NCI-H2171 treated with DMSO at 0.1 percent for 48 hours (cell line): ENCODE data around the gene TPD52L2.
"Not testable (repeated sequence)": the region's sequence is repeated elsewhere in the genome, so short reads cannot be mapped to it uniquely, and the experiment has no call there.

ENCODE experiments used
- DNase-seq: peaks from one replicate; lab custom pipeline; 2025; lab: John Stamatoyannopoulos, UW

The TPD52L2 gene

GRCh38 chr20:63835021-63835858 lies 29.8 kb upstream of the TPD52L2 start:
- peak; percentile 89 for DNase-seq

- DNase-seq = peak; percentile 25
Measured at GRCh38 chr20:63836458-63837344, 28.4 kb upstream of the TPD52L2 start.

DNA sequence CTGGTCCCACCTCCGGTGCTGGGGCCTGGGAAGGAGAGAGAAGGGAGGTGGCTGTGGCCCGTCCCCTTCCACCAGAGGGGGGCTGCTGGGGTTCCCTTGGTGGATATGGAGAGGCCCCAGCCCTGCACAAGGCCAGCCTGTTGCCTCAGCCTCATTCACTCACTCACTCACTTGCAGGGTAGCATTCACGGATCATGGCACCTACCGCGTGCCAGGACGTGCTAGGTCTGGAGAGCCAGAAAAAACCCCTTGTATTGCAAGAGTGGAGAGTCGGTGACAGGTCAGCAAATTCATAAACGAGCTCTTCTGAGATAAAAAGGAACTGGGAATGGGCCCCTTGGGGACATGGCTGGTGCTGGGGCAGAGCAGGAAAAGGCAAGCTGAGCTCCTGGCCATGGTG lies 27.6 kb upstream of the TPD52L2 start:
- peak; percentile 18 for DNase-seq

GRCh38 chr20:63839620-63840019 lies 25.4 kb upstream of the TPD52L2 start:
- no peak for DNase-seq

DNA sequence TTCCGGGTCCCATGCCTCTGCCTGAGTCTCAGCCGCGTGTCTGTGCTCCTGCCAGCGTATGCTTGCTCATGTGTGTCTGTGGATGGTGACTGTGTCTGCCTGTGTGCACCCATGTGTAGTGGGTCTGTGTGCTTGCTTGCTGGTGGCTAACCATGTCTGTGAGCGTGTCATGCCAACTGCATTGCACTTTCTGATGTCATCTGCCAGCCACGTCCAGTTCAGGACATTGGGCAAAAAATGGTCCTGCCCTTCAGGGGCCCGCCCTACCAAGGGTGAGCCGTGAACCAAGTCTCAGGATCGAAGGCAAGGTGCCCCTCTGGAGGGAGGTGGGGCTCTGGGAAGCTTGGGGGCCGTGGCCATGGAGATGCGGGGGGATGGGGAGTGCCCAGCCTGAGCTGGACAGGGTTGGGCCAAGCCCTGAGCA lies 24.7 kb upstream of the TPD52L2 start:
- no peak for DNase-seq

DNA sequence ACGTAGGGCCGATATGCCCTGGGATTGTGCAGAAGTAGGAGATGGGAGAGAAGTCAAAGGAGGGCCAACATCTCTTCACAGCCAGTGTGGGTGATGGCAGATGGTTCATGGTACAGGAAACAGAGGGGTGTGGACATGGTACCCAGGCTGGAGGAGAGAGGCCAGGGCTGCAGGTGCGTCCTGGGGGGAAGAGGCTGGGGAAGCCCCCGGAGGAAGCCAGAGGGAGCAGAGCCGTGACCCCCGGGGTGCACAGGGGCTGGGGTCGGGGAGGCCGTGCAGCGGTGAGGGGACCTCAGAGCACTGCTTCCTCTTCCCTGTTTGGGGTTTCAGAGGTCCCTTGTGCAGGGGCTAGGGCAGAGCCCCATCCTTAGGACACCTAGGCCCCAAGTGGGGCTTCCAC lies 22.8 kb upstream of the TPD52L2 start:
- no peak for DNase-seq

GRCh38 chr20:63843222-63843621 lies 21.8 kb upstream of the TPD52L2 start:
- no peak for DNase-seq

- DNase-seq = no peak
Measured at GRCh38 chr20:63843778-63844177, 21.3 kb upstream of the TPD52L2 start.

- DNase-seq = no peak
Measured at GRCh38 chr20:63844511-63844991, 20.5 kb upstream of the TPD52L2 start.

DNA sequence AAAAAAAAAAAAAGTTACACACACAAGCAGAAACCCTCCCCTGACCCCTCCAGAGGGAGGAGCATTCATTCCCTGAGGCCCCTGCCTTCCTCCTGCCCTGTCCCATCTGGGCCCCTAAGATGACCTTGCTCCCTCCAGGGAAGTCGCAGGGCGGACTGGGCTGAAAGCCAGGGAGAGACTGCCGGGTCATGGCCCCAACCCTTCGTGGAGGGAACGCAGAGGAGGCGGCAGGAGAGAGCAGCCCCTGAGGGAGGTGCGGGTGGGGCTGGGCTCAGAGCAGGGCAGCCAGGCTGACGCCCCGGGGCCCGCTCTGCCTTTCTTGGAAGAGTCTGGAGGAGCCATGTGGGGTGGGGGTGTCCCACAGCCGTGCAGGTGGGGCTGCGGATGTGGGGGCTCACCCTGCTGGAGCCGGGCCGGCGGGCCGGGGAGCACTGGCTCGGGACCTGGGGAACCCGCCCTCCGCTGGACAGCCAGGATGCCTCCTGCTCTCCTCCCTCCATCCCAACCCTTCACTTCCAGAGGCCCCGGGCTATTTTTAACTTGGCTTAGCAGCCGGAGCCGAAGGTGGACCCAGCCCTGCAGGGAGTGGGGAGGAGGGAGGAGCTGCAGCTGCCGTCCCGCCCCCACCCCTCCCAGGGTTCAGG lies 18.8 kb upstream of the TPD52L2 start:
- DNase-seq = peak; percentile 91

- DNase-seq = no peak
Measured at GRCh38 chr20:63846888-63847236, 18.2 kb upstream of the TPD52L2 start.

DNA sequence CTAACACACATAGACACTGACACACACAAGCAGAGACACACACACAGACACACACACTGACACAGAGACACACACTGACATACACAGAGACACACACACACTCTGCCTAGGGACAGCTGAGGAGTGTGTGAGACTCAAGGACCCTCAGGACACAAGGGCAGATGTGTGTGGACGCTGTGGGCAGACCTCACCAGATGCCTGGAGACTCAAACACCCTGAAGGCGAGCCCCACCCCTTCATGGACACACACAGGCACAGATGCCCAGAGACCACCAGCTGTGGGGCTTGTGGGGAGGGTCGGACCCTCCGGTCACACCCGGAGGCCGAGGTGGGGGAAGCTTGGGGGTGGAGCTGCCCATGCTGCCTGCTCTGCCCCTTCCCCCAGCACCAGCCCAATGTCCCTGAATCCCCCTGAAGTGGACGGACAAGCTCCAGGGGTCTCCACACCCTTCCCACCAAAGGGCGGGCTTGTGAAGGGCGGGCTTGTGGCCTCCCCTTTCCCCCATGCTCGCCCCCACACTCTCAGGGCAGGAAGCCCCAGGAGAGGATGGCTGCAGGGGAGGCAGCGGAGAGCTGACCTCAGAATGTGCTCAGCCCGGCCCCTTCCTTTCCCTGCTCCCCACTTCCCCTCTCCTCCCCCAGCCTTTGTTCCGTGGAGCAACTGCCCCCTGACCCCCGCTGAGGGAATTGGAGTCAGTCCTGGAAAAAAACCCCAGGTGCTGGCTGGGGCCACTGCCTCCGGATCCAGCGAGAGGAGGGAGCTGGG lies 17.6 kb upstream of the TPD52L2 start:
- no peak for DNase-seq

DNA sequence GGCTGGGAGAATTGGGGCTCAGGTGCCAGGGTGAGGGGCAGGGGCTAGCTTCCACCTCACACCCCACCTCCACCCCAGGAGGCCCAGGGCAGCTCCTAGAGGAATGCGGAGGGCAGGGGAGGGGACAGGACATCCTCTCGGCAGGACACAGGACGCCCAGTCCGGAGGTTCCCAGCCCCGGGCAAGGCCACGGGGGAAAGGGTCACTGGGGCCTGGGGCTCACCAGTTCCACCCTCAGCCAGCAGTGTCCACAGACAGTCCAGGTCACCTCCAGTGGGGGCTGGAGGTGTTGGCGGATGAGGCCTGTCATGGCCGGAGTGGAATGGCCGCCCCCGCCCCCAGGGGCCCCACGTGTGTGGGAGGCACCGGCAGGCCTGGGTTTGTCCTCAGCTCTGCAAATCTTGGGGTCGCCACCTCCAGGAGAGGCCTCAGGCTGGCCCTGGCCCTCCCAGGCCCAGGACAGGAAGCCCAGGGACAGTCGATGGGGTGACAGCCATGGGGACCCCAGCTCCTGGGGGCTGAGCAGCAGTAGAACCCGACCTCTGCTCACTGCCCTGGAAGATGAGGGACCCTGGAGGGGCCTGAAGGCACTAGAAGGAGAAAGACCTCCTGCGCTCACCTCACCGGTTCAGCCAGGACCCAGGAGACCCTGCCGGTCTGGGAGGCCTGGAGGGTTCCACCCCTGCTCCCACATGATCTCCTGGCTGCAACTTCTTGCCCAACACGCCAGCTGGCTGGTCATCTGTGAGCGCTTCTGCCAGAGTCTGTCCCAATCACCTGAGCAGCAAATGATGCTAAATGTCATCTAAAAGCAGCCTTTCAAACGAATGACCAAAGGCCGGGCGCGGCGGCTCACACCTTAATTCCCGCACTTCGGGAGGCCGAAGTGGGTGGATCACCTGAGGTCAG lies 16.8 kb upstream of the TPD52L2 start:
- no peak for DNase-seq

GRCh38 chr20:63850689-63851547 lies 14.2 kb upstream of the TPD52L2 start:
- DNase-seq = peak; percentile 30

DNA sequence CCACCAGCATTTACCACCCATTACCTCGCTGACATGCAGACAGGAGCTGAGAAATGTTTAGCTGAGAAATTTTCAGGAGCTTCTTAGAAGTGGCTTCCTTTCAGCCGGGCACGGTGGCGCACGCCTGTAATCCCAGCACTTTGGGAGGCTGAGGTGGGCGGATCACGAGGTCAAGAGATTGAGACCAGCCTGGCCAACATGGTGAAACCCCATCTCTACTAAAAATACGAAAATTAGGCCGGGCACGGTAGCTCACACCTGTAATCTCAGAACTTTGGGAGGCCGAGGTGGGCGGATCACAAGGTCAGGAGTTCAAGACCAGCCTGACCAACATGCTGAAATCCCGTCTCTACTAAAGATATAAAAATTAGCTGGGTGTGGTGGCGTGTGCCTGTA lies 13.5 kb upstream of the TPD52L2 start:
- not testable (repeated sequence) for DNase-seq

- not testable (repeated sequence) for DNase-seq
Measured at GRCh38 chr20:63853733-63854068, 11.4 kb upstream of the TPD52L2 start.

- DNase-seq = no peak
Measured at GRCh38 chr20:63854069-63854765, 10.9 kb upstream of the TPD52L2 start.

DNA sequence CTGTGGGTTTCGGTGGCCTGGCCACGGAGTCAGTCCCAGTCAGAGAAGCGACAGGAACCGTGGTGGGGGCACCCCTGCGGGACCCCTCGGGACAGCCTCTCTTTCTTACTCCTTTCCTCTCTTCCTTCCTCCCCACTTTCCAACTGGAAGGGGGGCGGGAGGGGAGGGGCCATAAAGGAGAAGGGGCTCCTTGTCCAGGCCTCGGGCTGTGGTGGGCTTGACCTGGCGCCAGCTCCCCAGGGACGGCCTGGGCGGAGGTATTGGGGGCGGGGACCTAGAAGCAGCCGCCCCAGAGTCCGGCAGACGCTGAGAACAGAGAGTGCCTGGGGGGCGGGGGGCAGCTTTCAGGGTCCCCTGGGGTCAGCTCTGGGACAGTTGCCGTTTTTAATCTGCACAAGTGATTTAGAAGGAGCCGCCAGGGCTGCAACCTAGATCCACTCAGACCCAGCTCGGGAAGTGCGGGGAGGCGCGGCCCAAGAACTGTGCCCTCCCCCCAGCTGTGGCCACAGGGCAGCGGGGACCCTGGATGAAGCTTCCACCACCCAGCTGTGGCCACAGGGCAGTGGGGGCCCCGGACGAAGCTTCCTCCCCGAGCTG lies 10.2 kb upstream of the TPD52L2 start:
- no peak for DNase-seq
